Smooth muscle cell of the umbilical artery (primary cell): ENCODE measurements around the gene SLC35A5. TPM values are rescaled to one million over a fixed set of nuclear protein-coding genes. Genes with fewer than 3 reads are reported as not detected.

Source experiments
- total RNA-seq: library from RNA; depleted of rRNA; stranded (reverse); fragments of >200 nt; gene quantifications from 2 replicates; pipeline ENCODE4 v1.2.3, GENCODE V29; 2014

SLC35A5 gene, protein sequence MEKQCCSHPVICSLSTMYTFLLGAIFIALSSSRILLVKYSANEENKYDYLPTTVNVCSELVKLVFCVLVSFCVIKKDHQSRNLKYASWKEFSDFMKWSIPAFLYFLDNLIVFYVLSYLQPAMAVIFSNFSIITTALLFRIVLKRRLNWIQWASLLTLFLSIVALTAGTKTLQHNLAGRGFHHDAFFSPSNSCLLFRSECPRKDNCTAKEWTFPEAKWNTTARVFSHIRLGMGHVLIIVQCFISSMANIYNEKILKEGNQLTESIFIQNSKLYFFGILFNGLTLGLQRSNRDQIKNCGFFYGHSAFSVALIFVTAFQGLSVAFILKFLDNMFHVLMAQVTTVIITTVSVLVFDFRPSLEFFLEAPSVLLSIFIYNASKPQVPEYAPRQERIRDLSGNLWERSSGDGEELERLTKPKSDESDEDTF
- total RNA-seq: 29.1 and 43.3 TPM in 2 replicates

DNA sequence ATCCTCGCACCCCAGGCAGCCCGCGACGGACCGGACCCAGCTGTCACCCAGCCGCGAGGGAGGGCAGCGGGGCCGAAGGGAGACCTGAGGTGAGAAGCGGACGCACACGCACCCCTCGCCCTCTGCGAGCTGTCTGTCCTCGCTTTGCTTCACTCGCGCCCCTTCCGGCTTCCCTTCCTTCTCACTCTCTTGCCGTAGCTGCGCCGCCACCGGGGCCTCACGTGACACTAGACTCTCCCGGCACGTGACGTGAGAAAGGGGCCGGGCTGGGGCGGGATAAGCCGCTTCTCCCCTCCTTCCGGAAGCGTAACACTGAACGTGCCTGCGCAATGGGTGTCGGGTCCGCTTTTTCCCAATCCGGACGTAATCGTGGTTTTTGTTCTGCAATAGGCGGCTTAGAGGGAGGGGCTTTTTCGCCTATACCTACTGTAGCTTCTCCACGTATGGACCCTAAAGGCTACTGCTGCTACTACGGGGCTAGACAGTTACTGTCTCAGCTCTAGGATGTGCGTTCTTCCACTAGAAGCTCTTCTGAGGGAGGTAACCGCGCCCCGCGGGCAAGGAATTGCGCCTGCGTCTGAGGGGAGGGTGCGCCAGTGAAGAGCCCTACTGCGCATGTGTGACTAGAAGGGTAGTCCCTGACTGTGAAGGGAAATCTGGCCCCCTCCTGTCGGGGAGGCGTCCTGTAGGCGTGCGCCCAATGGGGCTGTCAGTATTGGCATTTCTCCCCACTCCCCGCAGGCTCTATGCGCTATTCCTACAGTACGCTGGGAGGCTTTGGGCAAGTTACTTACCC is at the start of gene SLC35A5, which contains the start of gene ATG3:
TSS of gene SLC35A5 (plus strand) at position 312 of the 796 bp plus-strand sequence. CDS start 1,359 bp downstream, outside the sequence.
TSS of gene ATG3 (minus strand) at position 229 of the 796 bp plus-strand sequence. CDS start 434 bp downstream, outside the sequence.

Other genes starting within 250 kb of the SLC35A5 start
- gene CD200, start 228.9 kb upstream of the SLC35A5 start, total RNA-seq: 33.3 and 66.5 TPM in 2 replicates
- gene BTLA, start 62.6 kb upstream of the SLC35A5 start, total RNA-seq: 0.42 TPM in 1 of 2 replicates, not detected in the other
- 64.7 and 65.1 TPM in 2 replicates for gene ATG3, start 83 bp upstream of the SLC35A5 start, total RNA-seq
- gene CCDC80, start 79.1 kb downstream of the SLC35A5 start, total RNA-seq: 325 and 1,122 TPM in 2 replicates